ENCODE measurements around the gene KRTAP6-3.

Gene KRTAP6-3

GRCh38 chr21:30642564-30642963 lies 50.3 kb downstream of the KRTAP6-3 start, which contains the start of gene KRTAP20-3:
Gene KRTAP20-3, plus strand, starts transcription at chr21:30642864.
- H3K4me3 ChIP-seq (ENCODE audit: low read length) = no peak within 1 kb of the TSS
- no peak for TF ChIP-seq CTCF (IDR thresholded peaks at IDR 0.05; ENCODE audit: insufficient read depth, low read depth, low read length, missing control alignments)
- no peak for DNase-seq (ENCODE audit: low read depth)

Data from epithelial cell of esophagus (primary cell).